Tibial artery (tissue), 4 donors: ENCODE measurements around the gene CRAMP1.

Experiments
- DNase-seq, 2 donors: peaks; one replicate each; pipeline ENCODE4 v3.0.0-alpha.2; 2019
- H3K27ac ChIP-seq, 2 donors: fragments of 200-600 bp; sonication (generic) in 1 of 2; 1 replicate in 1 of 2; 2 replicates in 1 of 2; pipeline ENCODE4 v1.5.1; 2018 to 2019; ENCODE audit warnings: mild to moderate bottlenecking in 1 of 2
- H3K27me3 ChIP-seq, 2 donors: fragments of 200-600 bp; sonication (generic) in 1 of 2; one replicate each; pipeline versions ENCODE4 v1.5.1 to v1.6.0; 2016 to 2019
- H3K36me3 ChIP-seq, 3 donors: fragments of 200-600 bp; sonication (generic) in 2 of 3; one replicate each; pipeline ENCODE4 v1.5.1; 2016 to 2019; ENCODE audit warnings: mild to moderate bottlenecking in 2 of 3
- H3K4me1 ChIP-seq, 4 donors: fragments of 200-600 bp; sonication (generic) in 2 of 4; 1 replicate in 3 of 4; 2 replicates in 1 of 4; pipeline ENCODE4 v1.5.1; 2016 to 2019
- H3K4me3 ChIP-seq, 2 donors: fragments of 200-600 bp; sonication (generic) in 1 of 2; 1 replicate in 1 of 2; 2 replicates in 1 of 2; pipeline ENCODE4 v1.5.1; 2018 to 2019; ENCODE audit warnings: mild to moderate bottlenecking in 2 of 2
- H3K9me3 ChIP-seq, 3 donors: fragments of 200-600 bp; sonication (generic) in 1 of 3; one replicate each; pipeline ENCODE4 v1.5.1; 2016 to 2019
- intact Hi-C: fragments of 100-400 bp; cut with DNase I; formaldehyde crosslinking; loops from one replicate; pipeline ENCODE4 v1.15.0; 2023; ENCODE audit warnings: low total_unique reads
- TF ChIP-seq, protein P1 (sequence below), 2 experiments: fragments of 200-600 bp in 1 of 2; fragments of 450-650 bp in 1 of 2; IDR thresholded peaks; one replicate each; pipeline ENCODE4 v1.5.1; 2017 to 2019; ENCODE audit warnings: antibody characterized with exemption in 2 of 2, mild to moderate bottlenecking in 1 of 2, moderate library complexity in 1 of 2

CRAMP1 gene

DNA sequence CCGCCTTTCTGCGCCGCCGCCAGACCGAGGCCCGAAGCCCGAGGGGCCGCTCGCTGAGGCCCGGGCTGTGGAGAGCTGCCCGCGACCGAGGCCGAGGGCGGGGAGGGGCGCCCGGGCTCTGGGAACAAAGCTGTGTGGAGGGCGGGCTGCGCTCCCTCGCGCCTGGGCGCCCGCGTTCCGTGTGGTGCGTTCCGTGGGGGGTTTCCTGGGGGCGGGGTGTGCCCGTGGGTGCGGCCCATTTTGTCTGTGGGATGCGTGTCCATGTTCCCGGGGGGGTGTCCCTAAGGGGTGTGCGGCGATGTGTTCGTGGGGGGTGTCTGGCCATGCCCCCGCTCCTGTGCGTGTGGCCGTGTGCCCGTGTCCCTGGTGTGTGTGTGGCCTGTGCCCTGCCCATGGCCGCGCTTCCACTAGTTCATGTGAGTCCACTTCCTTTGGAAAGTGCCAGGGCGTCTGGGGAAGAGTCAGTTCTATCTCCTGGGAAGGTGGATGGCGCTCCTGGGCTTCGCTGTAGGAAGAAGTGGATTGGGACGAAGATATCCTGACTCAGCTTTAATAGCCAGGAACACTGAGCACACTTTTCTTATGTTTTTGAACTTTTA, 66.4 kb downstream of the CRAMP1 start:
- Histone ChIP-seq H3K4me3 (peak overlapping the region; percentile 60 to 93), H3K36me3 (peaks cover 8 to 31% (median 22%) of the 10 kb centered on the region in 3 donors), H3K9me3 (no peaks in the 10 kb centered on the region), H3K27me3 (no peaks in the 10 kb centered on the region), H3K4me1 (peaks cover 0 to 11% (median 7%) of the 10 kb centered on the region in 4 donors), H3K27ac (peak overlapping the region; percentile 44 to 61)
- peak; percentile 54 to 72 for DNase-seq
- intact Hi-C loops: no loop called here
- TF ChIP-seq, protein P1, sequence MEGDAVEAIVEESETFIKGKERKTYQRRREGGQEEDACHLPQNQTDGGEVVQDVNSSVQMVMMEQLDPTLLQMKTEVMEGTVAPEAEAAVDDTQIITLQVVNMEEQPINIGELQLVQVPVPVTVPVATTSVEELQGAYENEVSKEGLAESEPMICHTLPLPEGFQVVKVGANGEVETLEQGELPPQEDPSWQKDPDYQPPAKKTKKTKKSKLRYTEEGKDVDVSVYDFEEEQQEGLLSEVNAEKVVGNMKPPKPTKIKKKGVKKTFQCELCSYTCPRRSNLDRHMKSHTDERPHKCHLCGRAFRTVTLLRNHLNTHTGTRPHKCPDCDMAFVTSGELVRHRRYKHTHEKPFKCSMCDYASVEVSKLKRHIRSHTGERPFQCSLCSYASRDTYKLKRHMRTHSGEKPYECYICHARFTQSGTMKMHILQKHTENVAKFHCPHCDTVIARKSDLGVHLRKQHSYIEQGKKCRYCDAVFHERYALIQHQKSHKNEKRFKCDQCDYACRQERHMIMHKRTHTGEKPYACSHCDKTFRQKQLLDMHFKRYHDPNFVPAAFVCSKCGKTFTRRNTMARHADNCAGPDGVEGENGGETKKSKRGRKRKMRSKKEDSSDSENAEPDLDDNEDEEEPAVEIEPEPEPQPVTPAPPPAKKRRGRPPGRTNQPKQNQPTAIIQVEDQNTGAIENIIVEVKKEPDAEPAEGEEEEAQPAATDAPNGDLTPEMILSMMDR (IDR thresholded peaks at IDR 0.05): no peak

DNA sequence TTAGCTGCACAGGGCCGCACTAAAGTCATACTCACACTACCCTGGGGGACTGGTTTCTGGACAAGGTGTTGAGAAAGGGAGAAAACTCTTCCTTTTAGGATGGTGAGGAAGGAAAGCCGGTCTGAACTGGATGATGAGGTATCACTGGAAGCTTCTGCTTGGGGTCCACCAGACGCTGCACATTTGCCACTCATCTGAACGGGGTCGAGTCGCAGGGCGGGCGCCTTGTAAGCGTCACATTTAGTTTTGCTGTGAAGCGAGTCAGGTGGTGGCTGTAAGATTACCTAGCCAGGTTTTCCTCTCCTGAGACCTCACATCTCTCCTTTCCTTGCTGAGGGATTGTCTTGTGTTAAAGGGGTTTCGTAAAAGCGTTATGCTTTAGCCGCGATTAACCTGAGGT, 68.2 kb downstream of the CRAMP1 start:
- TF ChIP-seq, protein P1 (IDR thresholded peaks at IDR 0.05): no peak
- intact Hi-C loops: no loop called here
- Histone ChIP-seq H3K27me3 (no peaks in the 10 kb centered on the region), H3K4me1 (peaks cover 0 to 11% (median 7%) of the 10 kb centered on the region in 4 donors), H3K4me3 (no peak overlapping the region), H3K36me3 (peaks cover 0 to 30% (median 9%) of the 10 kb centered on the region in 3 donors), H3K27ac (no peak overlapping the region), H3K9me3 (no peaks in the 10 kb centered on the region)
- no peak for DNase-seq

DNA sequence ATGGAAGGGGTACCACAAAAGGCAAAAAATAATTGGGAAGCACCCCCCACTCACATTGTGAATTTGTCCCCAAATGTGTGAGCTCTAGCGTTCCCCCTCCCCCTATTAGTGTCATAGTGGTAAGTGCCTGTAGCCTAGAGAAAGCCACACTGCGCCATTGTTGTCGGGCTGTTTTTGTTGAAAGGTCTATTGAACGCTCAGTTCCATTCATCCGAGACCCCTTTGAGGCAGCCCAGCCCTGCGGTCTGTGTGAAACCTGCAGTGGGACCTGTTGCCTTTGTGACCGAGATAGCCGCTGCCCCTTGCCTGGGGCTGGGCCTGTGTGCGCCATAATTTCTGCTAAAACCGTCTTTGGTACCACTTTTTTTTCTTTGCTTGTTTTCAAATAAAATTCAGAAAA, 68.9 kb downstream of the CRAMP1 start:
- H3K36me3 ChIP-seq: peaks cover 0 to 28% (median 5%) of the 10 kb centered on the region in 3 donors
- TF ChIP-seq, protein P1 (IDR thresholded peaks at IDR 0.05): no peak
- no peaks in the 10 kb centered on the region for H3K9me3 ChIP-seq
- no peak overlapping the region for H3K27ac ChIP-seq
- no peak overlapping the region for H3K4me3 ChIP-seq
- DNase-seq: no peak
- no peaks in the 10 kb centered on the region for H3K27me3 ChIP-seq
- H3K4me1 ChIP-seq: peaks cover 0 to 11% (median 7%) of the 10 kb centered on the region in 4 donors
- intact Hi-C loops: no loop called here

DNA sequence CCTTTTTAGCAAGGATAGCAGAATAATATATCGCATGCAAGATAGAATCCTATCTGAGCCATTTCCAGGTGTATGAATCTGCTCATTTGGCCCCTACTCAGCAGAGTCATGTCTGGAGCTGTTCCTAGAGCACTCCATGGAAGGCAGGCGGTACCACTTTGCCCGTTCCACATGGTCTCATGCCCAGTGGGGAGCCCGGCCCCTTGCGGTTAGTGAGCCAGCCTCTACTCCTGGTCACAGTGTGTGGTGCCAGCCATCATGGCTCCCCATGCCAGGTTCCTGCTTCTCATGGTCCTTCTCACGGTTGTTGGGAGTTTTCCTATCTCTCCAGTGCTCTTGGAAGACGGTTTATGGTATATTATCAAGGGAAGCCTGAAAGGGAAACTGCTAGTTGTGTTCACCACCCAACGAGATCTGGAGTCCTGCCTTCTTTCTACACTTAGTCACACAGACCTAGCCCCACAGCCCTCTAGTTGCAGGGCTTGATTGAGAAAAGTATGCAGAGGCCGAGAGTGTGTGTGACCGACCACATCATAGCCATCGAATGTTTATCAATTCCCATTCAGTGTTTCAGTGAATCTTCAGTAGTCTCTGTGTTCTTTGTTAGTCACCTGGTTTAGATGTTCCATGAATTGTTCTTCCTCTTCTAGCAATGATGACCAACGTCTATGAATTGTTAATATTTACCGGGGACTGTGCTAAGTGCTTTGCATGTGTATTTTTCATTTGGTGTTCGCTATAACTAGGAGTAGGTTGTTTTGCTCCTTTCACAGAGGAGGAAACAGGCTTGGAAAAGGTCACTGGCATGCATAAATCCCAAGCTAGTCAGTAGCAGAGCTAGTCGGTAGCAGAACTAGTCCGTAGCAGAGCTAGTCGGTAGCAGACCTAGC, 75.5 kb downstream of the CRAMP1 start:
- Histone ChIP-seq H3K4me1 (no peaks in the 10 kb centered on the region), H3K27ac (no peak overlapping the region), H3K4me3 (no peak overlapping the region), H3K36me3 (peaks cover 8 to 69% (median 40%) of the 10 kb centered on the region in 3 donors), H3K9me3 (no peaks in the 10 kb centered on the region), H3K27me3 (no peaks in the 10 kb centered on the region)
- intact Hi-C loops: no loop called here
- TF ChIP-seq, protein P1 (IDR thresholded peaks at IDR 0.05): no peak
- DNase-seq: no peak

DNA sequence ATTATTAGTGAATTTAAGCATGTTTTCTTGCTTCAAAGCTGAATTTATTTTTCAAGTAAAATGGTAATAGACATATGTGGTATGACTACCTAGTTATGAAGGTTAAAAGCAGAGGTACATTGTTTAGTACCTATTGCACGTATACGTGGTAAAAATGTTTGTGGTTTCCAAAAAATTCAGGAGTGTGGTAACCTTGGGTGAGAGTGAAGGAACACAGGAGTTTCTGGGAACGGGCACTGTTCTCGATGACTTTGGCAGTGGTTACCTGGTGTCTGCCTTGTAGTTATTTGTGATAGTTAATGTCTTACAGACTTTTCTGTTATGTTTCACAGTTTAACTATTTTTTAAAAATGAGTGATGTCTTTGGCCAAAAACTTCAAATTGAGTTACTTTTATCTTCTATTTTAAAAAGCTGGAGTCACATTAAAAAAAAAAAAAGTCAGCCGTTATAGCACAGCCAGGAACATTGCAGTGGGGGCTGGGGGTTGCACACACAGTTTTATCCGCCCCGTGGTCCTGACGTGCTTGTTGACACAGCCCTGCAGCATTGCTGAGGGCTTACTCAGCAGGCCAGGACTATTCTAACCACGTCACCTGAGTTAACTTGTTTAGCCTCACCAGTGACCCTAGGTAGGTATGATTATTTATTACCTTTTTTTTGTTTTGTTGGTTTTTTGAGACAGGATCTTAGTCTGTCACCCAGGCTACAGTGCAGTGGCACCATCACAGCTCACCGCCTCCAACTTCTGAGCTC, 76.8 kb downstream of the CRAMP1 start:
- TF ChIP-seq, protein P1 (IDR thresholded peaks at IDR 0.05): no peak
- Histone ChIP-seq H3K27me3 (no peaks in the 10 kb centered on the region), H3K9me3 (no peaks in the 10 kb centered on the region), H3K36me3 (peaks cover 18 to 73% (median 53%) of the 10 kb centered on the region in 3 donors), H3K27ac (no peak overlapping the region), H3K4me3 (no peak overlapping the region), H3K4me1 (no peaks in the 10 kb centered on the region)
- intact Hi-C loops: no loop called here
- DNase-seq: no peak
